HG03439 (cell line): ENCODE results near the gene SELENOI.
"Not testable (repeated sequence)": the region's sequence is repeated elsewhere in the genome, so short reads cannot be mapped to it uniquely, and the experiment has no call there.

Experiments used
- ATAC-seq: cut with Tn5 transposase; IDR thresholded peaks from one replicate; pipeline ENCODE4 v1.9.1; 2021; ENCODE audit warnings: mild to moderate bottlenecking, moderate library complexity; ENCODE audit not compliant: unreplicated experiment

SELENOI gene

DNA sequence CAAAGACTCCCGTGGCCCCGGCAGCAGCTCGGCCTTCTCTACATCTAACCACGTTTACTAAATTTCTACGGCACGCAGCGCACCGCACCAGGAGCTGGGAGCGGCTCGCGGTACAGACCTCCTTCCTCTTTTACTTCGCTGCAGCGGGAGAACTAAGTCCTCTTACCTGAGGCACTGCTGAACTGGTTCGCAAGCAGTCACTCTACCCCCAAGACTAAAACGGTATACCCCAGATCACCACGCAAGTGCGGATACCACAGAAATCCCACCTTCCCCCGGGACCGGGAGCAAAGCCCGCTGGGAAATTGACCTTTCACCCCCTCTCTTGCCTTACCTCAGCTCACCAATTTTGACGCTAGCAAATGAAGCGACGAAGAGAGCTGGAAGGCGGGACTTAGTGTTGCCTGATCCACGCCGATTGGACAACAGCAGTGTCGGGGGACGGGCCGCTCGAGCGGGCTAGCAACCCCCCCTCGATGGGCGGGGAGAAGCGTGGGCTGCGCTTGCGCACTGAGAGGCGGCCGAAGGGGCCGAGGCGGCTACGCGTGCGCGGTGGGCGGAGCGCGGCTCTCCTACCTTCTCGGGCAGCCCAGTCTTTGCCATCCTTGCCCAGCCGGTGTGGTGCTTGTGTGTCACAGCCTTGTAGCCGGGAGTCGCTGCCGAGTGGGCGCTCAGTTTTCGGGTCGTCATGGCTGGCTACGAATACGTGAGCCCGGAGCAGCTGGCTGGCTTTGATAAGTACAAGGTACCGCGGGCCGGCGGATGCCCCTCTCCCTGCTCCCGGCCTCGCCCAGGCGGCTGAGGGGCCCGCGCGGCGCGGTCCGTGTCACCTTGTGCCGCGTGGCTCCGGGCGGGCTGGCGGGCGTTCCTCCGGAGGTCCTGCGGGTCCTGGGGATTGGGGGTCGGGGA is at the start of gene SELENOI:
Gene SELENOI (plus strand): TSS at position 599 of the 909 bp plus-strand sequence. CDS start 90 bp downstream, at position 689.
- peak; percentile 93 for ATAC-seq

- no peak for ATAC-seq
Observed at GRCh38 chr2:26297061-26297460, 48.9 kb upstream of the SELENOI start.

- ATAC-seq = no peak
Observed at GRCh38 chr2:26298286-26298637, 47.7 kb upstream of the SELENOI start.

- no peak for ATAC-seq
Observed at GRCh38 chr2:26298638-26299393, 47.1 kb upstream of the SELENOI start.

DNA sequence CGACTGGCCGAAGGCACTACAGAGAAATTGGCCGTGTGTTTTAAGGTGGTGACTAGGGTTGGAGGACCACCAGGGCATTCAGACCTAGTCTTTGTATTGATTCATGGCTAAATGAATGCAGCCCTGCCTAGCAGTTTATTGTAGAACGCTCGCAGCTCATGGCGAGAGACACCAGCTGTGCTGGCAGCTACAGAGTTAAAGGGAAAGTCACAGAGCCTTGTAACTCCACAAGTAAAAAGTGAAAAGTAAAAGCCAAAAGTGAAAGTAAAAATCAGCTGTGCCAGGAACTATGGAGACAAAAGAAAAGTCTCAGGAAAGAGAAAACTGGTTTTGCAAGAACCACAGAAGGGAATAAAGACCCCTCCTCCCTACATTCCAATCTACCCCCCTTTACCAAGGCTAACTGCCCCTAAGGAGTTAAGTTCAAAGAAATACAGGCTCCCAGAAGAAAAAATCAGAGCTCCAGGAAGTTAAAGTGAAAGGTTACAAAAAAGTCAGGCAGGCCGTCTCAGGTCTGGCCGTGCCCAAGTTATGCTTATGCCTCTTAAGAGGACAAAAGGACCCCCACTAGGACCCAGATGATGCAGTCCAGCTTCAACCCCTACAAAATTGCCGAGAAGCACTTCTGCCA is 46.4 kb upstream of the SELENOI start:
- ATAC-seq = no peak

DNA sequence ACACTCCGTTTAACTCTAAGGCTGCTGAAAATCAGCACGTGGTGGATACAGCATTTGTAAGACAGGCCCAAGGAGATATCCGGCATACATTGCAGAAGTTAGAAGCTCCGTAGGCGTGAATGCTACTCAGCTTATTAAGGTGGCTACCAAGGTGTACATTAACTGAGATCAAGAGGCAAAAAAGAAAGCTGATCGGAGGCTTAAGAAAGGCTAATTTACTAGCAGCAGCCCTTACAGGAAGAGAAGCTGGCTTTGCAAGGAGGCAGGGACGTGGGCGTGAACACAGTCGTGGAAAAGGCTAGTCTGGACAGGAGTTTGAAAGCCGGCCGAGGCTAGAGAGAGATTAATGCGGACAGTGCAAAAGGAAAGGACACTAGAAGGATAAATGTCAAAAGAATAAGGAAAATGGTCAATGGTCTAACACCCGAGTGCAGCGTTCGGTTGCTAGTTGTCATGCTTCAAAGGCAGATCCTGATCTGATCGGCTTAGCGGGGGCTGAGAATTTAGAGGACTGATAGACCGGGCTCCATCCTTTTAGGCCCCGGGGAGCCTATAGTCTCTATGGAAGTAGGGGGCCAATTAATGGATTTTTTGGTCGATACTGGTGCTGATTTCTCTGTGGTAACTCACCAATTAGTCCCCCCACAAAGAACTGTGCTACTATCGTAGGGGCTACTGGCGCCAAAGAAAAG is 45.6 kb upstream of the SELENOI start:
- no peak for ATAC-seq

GRCh38 chr2:26302846-26303245 is 43.1 kb upstream of the SELENOI start:
- no peak for ATAC-seq

GRCh38 chr2:26305094-26305493 is 40.8 kb upstream of the SELENOI start:
- not testable (repeated sequence) for ATAC-seq

GRCh38 chr2:26305540-26305939 is 40.4 kb upstream of the SELENOI start:
- no peak for ATAC-seq

GRCh38 chr2:26309921-26310320 is 36.0 kb upstream of the SELENOI start:
- no peak for ATAC-seq

GRCh38 chr2:26312471-26312870 is 33.5 kb upstream of the SELENOI start:
- ATAC-seq = no peak

DNA sequence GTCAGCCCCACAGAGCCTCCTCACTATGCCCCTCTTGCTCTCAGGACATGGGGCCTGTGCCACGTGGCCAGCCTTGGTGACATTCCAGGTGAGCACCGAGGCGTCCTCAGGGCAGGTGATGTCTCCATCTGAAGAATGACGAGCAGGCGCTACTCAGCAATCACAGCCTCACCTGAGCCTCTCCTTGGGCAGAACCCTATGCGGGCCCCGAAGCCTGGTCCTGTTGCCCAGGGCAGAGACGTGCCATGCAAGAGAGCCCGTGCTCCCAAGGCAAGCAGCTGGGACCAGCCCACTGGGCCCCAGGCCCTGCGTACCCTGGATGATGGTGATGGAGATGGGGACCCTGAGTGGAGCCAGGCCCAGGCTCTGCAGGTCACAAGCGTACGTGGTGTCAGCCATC is 32.5 kb upstream of the SELENOI start:
- ATAC-seq = no peak

DNA sequence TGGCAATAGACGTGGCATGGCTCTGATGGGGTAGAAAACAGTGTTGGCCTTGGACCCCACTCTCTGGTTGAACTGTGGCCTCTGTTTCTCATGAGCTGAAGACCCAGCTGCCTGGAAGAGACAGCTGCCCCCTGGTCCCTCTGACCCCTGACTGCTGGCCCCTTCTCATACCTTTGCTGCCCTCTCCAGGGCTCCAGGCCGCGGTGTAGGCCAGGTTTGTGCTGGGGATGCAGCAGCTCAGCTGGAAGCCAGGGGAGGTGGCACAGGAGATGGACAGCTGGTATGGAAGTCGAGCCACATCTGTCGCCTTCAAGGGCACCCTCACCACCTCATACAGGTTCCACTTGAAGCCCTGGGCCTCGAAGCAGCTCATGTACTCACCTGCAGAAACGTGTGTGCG is 31.7 kb upstream of the SELENOI start:
- no peak for ATAC-seq

GRCh38 chr2:26316041-26316440 is 29.9 kb upstream of the SELENOI start:
- ATAC-seq = no peak

DNA sequence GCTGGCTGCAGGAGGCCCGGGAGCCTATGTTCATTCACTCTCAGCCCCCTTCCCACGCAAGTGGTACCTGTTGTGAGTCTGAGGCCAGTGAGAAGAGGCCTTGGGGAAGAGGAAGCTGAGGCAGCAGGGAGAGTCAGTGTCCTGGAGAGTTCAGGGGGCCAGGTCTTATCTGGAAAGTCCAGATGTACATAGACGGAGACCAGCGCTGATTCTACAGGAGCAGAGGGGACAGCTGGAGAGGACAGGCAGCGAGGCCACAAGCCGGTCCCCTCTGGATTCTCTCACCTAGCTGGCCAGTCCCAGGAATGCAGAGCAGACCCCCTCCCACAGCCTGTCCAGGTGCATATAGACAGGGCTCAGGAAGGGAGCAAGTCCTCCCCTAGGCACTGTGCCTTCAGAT is 29.1 kb upstream of the SELENOI start:
- no peak for ATAC-seq

DNA sequence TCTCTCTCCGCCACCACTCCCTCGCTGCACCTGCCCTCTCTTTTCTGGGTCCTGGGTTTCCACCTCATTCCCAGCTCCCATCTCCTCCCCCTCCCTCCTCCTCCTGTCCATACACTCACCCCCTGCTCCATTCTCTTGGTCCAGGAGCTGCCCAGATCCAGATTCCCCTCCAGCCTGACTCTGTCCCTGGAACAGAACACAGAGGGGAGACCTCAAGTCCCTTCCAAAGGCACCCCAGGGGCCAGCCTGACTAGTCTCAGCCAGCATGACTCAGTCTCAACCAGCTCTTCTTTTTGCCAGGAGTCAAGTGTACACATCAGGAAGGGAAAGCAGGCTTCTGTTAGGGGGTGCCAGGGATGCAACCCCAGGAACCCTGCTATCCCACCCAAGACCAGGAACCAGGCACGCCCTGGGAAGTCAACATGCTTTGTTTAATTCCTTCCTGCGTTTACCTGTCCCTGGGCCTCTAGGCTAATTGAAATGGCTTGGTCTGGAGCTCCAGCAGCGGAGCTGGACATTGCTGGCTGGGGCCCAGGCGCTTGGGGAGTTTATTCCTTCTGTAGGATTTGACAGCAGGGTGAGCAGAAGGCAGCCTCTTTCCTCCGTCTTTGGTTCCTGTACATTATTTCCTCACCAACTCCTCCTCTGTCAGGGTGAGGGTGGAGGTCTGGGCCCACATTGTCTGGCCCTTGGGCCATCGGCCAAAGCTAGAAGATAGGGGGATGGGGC is 28.4 kb upstream of the SELENOI start:
- ATAC-seq = no peak

- ATAC-seq = no peak
Observed at GRCh38 chr2:26318950-26319349, 27.0 kb upstream of the SELENOI start.

- not testable (repeated sequence) for ATAC-seq
Observed at GRCh38 chr2:26324479-26324878, 21.5 kb upstream of the SELENOI start.

- ATAC-seq = no peak
Observed at GRCh38 chr2:26324903-26325302, 21.0 kb upstream of the SELENOI start.

- no peak for ATAC-seq
Observed at GRCh38 chr2:26325851-26326250, 20.1 kb upstream of the SELENOI start.
